SJSA1 (cell line): Measurements from ENCODE around the gene ABCC1. TPM values are rescaled to one million over a fixed set of nuclear protein-coding genes. Genes with fewer than 3 reads are reported as not detected.
"Not testable (repeated sequence)": the region's sequence is repeated elsewhere in the genome, so short reads cannot be mapped to it uniquely, and the experiment has no call there.

Experiments
- DNase-seq, 2 experiments: peaks; one replicate each; pipeline ENCODE4 v3.0.0-alpha.2; 2015 to 2020; ENCODE audit warnings: low spot score in 2 of 2, low read depth in 1 of 2
- H3K27ac ChIP-seq: fragments of 250-450 bp; sonication (Bioruptor Pico); 2 replicates; pipeline ENCODE4 v1.5.1; 2020; ENCODE audit warnings: mild to moderate bottlenecking, moderate library complexity
- H3K27me3 ChIP-seq: fragments of 250-450 bp; sonication (Bioruptor Pico); replicated peaks from 2 replicates; pipeline ENCODE4 v1.5.1; 2020; ENCODE audit warnings: mild to moderate bottlenecking, moderate library complexity
- H3K36me3 ChIP-seq: fragments of 250-450 bp; sonication (Bioruptor Pico); 2 replicates; pipeline ENCODE4 v1.5.1; 2020; ENCODE audit warnings: mild to moderate bottlenecking
- H3K4me1 ChIP-seq: fragments of 250-450 bp; sonication (Bioruptor Pico); replicated peaks from 2 replicates; pipeline ENCODE4 v1.6.1; 2021; ENCODE audit warnings: mild to moderate bottlenecking
- H3K4me3 ChIP-seq: fragments of 250-450 bp; sonication (Bioruptor Pico); 2 replicates; pipeline ENCODE4 v1.5.1; 2020; ENCODE audit warnings: mild to moderate bottlenecking
- H3K9me3 ChIP-seq: fragments of 250-450 bp; sonication (Bioruptor Pico); replicated peaks from 2 replicates; pipeline ENCODE4 v1.5.1; 2020; ENCODE audit warnings: mild to moderate bottlenecking
- total RNA-seq: library from RNA; depleted of rRNA; stranded (reverse); fragments of >200 nt; shearing (Covaris generic); gene quantifications from 2 replicates; pipeline ENCODE4 v1.2.3, GENCODE V29; 2014

ABCC1 gene
- total RNA-seq, 1 experiment from 2014 or later: 25.0 TPM

DNA sequence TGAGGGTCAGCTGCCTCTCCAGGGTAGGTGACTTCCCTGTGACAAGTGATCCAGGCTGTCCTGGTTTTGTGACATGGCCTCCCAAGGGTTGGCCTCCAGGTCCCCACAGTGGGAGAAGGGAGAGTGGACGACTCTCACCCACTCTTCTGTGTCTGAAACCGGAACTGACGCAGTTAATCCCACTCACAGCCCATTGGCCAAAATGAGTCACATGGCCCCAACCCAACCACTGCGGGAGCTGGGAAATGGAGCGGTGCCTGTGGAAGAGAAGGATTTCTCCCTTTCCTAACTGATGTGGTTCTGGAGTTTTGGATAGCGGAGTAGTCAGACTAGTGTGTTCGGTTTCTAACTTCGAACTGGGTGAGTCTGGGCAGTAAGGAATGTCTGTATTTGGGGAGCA, 194.5 kb downstream of the ABCC1 start:
- Histone ChIP-seq H3K36me3 (peaks cover 64% of the 10 kb centered on the region), H3K27ac (no peak overlapping the region), H3K9me3 (no peaks in the 10 kb centered on the region), H3K4me1 (no peaks in the 10 kb centered on the region), H3K27me3 (no peaks in the 10 kb centered on the region), H3K4me3 (no peak overlapping the region)
- DNase-seq: no peak

DNA sequence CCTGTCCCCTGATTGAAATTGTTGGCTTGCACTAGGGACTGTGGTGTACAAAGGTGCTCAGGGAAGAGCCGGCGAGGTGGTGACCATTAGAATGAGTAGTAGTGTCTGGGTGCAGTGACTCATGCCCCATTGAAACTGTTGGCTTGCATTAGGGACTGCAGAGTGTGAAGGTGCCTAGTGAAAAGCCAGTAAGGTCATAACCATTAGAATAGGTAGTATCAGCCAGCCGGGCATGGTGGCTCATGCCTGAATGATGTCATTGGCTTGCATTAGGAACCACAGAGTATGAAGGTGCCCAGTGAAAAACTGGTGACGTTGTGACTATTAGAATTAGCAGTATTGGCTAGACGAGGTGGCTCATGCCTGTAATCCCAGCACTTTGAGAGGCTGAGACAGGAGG, 195.0 kb downstream of the ABCC1 start:
- Histone ChIP-seq H3K9me3 (no peaks in the 10 kb centered on the region), H3K4me1 (no peaks in the 10 kb centered on the region), H3K27ac (no peak overlapping the region), H3K36me3 (peaks cover 61% of the 10 kb centered on the region), H3K27me3 (no peaks in the 10 kb centered on the region), H3K4me3 (no peak overlapping the region)
- DNase-seq: no peak

DNA sequence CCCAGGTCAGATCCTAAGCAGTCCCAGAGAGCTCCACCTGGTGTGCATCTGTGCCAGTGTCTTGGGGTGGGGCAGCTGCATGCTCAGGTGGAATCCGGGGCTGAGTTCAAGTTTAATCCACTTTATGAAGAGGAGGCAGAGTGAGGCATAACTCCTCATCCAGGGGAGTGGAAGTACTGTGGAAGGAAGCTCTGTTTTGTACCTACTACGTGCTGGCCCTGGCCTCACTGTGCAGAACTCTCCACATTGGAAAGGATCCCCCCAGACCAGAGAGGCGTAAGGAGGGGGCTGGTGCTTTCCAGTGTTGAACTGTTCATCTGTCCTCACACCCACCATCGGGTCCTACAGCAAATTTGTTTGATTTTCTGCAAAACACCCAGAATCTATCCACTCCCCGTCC, 195.9 kb downstream of the ABCC1 start:
- Histone ChIP-seq H3K4me3 (no peak overlapping the region), H3K27ac (no peak overlapping the region), H3K9me3 (no peaks in the 10 kb centered on the region), H3K4me1 (no peaks in the 10 kb centered on the region), H3K36me3 (peaks cover 53% of the 10 kb centered on the region), H3K27me3 (no peaks in the 10 kb centered on the region)
- no peak for DNase-seq

DNA sequence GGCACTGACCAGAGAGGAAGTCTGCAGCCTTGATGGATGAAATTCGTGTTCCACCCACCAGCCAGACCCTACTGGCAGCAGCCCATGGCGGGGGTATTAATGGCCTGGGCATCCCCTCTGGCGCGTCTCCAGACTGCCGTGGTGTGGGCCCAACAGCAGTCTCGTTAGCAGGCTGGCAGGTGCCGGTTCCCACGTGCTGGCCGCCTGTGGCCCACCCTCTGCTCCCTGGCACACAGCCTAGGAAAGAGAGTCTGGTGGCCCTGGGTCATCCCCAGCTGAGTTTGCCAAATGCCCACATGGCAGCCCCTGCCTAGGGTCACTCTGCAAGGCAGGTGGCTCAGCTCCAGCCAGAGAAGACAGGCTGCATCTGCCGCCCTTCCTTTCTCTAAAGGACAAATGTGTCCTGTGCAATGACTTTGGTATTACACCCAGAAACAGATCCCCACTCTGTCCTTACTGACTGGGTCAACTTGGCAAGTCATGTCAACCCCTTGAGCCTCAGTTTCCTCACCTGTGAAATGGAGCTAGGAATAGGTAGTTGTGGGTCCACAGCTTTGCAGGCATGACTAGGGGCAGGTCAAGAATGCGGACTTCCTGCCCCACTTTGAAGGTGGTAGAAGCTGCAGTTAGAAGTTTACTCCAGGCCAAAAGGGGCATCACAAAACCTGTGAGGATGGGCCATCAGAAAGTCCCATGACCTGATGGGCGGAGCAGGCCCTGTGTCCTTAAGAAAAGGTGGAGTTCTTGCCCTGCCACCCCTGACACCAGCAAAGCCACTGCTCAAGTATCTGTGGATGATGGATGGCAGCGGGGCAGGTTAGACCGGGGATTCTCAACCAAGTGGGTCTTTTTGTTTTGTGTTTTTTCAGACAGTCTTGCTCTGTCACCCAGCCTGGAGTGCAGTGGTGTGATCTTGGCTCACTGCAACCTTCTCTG, 197.2 kb downstream of the ABCC1 start:
- DNase-seq: no peak
- Histone ChIP-seq H3K9me3 (no peaks in the 10 kb centered on the region), H3K27me3 (no peaks in the 10 kb centered on the region), H3K27ac (no peak overlapping the region), H3K4me3 (no peak overlapping the region), H3K4me1 (no peaks in the 10 kb centered on the region), H3K36me3 (peaks cover 40% of the 10 kb centered on the region)

DNA sequence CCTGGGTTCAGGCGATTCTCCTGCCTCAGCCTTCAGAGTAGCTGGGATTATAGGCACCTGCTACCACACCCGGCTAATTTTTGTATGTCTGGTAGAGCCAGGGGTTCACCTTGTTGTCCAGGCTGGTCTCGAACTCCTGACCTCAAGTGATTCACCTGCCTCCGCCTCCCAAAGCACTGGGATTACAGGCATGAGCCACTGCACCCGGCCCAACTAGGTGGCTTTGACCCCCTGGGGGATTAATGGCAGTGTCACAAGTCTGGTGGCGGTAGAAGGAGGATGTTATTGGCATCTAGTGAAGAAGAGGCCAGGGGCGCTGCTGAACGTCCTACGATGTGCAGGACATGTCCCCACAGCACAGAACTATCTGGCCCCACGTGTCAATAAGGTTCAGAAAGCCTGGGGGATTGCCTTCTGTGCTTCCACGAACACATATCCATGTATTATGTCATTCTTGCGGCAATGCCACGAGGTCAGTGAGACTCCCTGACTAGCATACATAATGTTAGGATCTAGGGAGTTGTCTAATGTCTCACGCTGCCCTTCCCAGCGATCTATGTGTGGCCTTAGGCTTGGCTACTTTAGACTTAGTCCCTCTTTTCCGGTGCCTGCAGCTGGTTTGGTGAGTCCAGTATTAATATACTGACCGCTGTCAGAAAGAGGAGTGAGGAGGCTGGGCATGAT, 198.0 kb downstream of the ABCC1 start:
- Histone ChIP-seq H3K27ac (no peak overlapping the region), H3K9me3 (no peaks in the 10 kb centered on the region), H3K36me3 (peaks cover 34% of the 10 kb centered on the region; the same call in 1 of the 2 replicates), H3K4me1 (no peaks in the 10 kb centered on the region), H3K4me3 (no peak overlapping the region), H3K27me3 (no peaks in the 10 kb centered on the region)
- no peak for DNase-seq

DNA sequence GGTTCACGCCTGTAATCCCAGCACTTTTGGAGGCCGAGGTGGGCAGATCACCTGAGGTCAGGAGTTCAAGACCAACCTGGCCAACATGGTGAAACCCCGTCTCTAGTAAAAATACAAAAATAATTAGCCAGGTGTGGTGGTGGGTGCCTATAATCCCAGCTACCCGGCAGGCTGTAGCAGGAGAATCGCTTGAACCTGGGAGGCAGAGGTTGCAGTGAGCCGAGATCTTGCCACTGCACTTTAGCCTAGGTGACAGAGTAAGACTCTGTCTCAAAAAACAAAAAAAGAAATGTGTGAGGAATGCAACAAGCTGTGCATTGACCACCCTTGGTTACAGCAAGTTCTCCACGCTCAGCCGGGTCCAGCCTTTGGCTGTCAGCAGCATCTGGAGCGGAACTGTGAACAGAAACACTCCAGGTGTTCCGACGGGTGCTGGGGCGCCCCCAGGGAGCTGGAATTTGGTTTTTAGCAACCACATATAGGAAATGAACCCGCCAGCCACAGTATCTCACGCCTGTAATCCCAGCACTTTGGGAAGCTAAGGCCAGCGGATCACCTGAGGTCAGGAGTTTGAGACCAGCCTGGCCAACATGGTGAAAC, 198.7 kb downstream of the ABCC1 start:
- not testable (repeated sequence) for H3K4me3 ChIP-seq, H3K9me3 ChIP-seq, H3K27ac ChIP-seq, H3K4me1 ChIP-seq, DNase-seq, H3K27me3 ChIP-seq
- peaks cover 30% of the 10 kb centered on the region; the same call in 1 of the 2 replicates for H3K36me3 ChIP-seq

DNA sequence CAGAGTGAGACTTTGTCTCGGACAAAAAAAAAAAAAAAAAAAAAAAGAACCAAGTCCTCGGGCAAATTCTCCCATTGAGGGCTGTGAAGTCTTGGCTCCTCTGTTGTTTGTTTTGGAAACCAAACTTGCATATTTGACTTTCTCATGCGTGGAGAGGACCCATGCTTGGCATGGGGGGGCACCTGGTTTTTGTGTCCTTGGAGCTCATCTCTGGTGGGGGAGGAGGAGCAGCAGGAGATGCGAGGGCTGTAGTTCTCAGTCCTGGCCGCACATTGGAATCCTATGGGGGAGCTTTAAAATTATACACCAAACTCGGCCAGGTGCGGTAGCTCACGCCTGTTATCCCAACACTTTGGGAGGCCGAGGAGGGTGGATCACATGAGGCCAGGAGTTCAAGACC, 199.3 kb downstream of the ABCC1 start:
- no peaks in the 10 kb centered on the region for H3K4me1 ChIP-seq
- no peak overlapping the region for H3K4me3 ChIP-seq
- no peak overlapping the region for H3K27ac ChIP-seq
- no peaks in the 10 kb centered on the region for H3K9me3 ChIP-seq
- no peaks in the 10 kb centered on the region for H3K27me3 ChIP-seq
- DNase-seq: no peak
- peaks cover 26% of the 10 kb centered on the region; the same call in 1 of the 2 replicates for H3K36me3 ChIP-seq

DNA sequence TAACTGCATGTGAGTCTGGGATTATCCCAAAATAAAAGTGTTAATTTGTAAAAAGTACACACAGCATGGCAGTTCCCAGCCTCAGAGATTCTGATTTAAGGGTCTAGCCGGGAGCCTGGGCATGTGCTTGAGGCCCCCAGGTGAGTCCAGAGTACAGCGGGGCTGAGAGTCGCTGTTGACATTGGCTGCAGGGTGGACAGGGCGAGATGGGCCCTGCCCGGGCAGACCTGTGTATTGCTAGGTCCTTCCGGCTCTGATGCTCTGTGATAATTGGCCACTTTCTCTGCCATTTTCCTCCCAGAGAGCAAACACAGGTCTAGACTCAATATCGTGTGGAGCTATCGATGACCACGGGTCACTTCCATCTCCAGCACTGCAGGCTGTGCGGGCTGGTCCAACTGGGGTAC, 200.3 kb downstream of the ABCC1 start:
- Histone ChIP-seq H3K27ac (no peak overlapping the region), H3K4me1 (no peaks in the 10 kb centered on the region)

DNA sequence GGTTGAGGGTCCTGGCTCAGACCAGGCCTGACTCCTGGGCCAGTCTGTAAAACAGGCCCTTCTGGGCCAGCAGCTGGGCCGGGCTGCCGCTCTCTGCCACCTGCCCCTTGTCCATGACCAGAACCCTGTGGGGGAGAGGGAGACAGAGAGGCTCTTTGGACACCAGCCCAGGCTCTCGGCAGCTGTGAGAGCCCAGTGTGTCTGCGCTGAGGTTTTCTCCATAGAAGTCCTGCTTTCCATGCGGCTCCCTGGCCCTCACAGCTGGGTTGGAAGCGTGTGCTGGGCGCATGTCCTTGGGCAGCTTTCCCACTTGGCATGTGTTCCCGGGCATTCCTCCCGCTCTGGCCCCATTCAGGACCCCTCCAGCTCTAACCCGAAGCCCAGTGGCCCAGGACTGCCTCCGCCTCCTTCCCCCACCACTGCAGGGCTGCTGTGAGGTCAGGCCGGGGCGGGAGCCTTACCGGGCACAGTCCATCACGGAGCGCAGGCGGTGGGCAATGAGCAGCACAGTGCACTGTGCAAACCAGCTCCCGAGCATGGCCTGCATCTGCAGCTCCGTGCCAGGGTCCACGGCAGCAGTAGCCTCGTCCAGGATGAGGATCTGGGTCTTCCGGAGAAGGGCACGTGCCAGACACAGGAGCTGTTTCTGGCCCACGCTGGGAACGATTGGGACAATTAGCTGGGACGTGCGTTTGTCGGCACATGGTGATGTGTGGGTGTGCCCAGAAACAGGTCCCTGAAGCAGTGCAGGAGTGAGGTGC, 200.9 kb downstream of the ABCC1 start:
- Histone ChIP-seq H3K4me3 (no peak overlapping the region), H3K9me3 (no peaks in the 10 kb centered on the region)
- no peak for DNase-seq

More for the DNA sequence above, 200.3 kb downstream of the ABCC1 start:
- H3K4me3 ChIP-seq: no peak overlapping the region
- no peak for DNase-seq
- peaks cover 17% of the 10 kb centered on the region; the same call in 1 of the 2 replicates for H3K36me3 ChIP-seq
- H3K27me3 ChIP-seq: no peaks in the 10 kb centered on the region
- H3K9me3 ChIP-seq: no peaks in the 10 kb centered on the region

DNA sequence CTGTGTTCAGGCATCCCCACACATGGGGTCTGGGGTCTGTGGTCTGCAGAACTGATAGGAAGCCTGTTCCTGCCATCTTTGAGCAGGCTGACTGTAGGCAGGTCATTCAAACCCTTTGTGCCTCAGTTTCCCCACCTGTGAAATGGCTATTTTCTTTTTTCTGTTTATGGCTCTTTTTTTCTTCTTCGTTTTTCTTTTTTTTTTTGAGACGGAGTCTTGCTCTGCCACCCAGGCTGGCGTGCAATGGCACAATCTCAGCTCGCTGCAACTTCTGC, 201.4 kb downstream of the ABCC1 start:
- Histone ChIP-seq H3K27me3 (no peaks in the 10 kb centered on the region), H3K36me3 (peaks cover 12% of the 10 kb centered on the region; the same call in 1 of the 2 replicates), H3K4me1 (no peaks in the 10 kb centered on the region), H3K9me3 (no peaks in the 10 kb centered on the region), H3K4me3 (no peak overlapping the region), H3K27ac (no peak overlapping the region)
- no peak for DNase-seq

More for the DNA sequence above, 200.9 kb downstream of the ABCC1 start:
- H3K36me3 ChIP-seq: peaks cover 15% of the 10 kb centered on the region; the same call in 1 of the 2 replicates
- no peaks in the 10 kb centered on the region for H3K27me3 ChIP-seq
- H3K27ac ChIP-seq: no peak overlapping the region
- no peaks in the 10 kb centered on the region for H3K4me1 ChIP-seq

DNA sequence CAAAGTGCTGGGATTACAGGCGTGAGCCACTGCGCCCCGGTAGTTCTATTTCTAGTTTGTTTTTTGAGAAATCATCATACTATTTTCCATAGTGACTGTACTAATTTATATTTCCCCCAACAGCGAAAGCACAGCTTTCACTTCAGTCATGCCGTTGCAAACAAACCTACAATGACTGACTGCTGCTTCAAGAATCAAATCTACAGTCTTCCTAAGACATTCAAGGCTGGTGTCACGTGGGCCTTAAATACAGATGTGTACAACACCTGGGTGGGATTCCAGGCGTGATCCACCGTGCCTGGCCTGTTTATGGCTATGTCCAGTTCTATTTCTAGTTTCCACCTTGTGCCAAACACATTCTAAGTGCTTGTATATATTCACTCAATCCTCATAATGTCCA, 201.9 kb downstream of the ABCC1 start:
- no peak overlapping the region for H3K27ac ChIP-seq
- no peaks in the 10 kb centered on the region for H3K9me3 ChIP-seq
- H3K36me3 ChIP-seq: peaks cover 8% of the 10 kb centered on the region; the same call in 1 of the 2 replicates
- DNase-seq: no peak
- H3K4me1 ChIP-seq: no peaks in the 10 kb centered on the region
- H3K27me3 ChIP-seq: no peaks in the 10 kb centered on the region
- no peak overlapping the region for H3K4me3 ChIP-seq

DNA sequence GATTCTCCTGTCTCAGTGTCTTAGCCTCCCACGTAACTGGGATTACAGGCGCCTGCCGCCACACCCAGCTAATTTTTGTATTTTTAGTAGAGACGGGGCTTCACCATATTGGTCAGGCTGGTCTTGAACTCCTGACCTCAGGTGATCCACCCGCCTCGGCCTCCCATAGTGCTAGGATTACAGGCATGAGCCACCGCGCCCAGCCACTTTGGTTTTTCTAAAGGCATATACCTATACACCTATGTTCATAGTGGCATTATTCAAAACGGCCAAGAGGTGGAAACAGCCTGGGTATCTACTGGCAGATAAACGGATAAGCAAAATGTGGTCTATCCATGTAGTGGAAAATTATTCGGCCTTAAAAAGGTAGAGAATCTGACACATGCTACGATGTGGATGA, 203.6 kb downstream of the ABCC1 start:
- H3K9me3 ChIP-seq, H3K4me1 ChIP-seq, DNase-seq, H3K4me3 ChIP-seq, H3K36me3 ChIP-seq, H3K27ac ChIP-seq, H3K27me3 ChIP-seq: not testable (repeated sequence)

DNA sequence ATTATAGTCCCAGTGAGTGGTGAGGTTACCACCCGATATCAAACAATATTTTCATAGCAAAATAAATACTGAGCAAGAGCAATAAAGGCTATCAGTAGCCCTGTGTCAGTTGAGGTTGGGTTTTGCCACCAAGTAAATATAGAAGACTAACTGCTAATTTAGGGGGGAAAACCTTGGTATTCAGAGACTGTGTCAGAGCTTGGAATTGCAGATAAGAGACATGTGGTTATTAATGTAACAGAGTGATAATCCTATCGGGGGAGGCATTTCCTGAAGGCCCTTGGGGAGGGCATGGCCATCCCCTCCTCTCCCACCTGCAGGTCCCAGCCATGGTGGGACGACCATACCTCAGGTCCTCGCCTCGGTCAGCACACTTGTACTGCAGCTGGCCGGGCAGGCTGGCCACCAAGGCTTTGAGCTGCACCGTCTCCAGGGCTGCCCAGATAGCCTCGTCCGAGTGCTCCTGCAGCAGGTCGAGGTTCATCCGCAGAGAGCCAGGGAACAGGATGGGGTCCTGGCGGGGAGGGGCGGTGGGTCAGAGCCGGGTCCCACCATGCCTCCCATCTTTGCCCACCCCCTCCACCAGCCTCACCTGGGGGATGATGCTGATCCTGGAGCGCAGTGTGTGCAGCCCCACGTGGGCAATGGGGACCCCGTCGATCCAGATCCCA, 205.0 kb downstream of the ABCC1 start:
- H3K4me3 ChIP-seq: no peak overlapping the region
- H3K4me1 ChIP-seq: no peaks in the 10 kb centered on the region
- DNase-seq: no peak
- no peaks in the 10 kb centered on the region for H3K27me3 ChIP-seq
- H3K27ac ChIP-seq: no peak overlapping the region
- peaks cover 14% of the 10 kb centered on the region for H3K9me3 ChIP-seq
- H3K36me3 ChIP-seq: no peaks in the 10 kb centered on the region
